HG02759 (cell line): ENCODE data around the gene RGS1.

Source experiments
- ATAC-seq: cut with Tn5 transposase; IDR thresholded peaks from one replicate; pipeline ENCODE4 v1.9.1; 2021; ENCODE audit warnings: mild to moderate bottlenecking, moderate library complexity; ENCODE audit not compliant: unreplicated experiment

The RGS1 gene

DNA sequence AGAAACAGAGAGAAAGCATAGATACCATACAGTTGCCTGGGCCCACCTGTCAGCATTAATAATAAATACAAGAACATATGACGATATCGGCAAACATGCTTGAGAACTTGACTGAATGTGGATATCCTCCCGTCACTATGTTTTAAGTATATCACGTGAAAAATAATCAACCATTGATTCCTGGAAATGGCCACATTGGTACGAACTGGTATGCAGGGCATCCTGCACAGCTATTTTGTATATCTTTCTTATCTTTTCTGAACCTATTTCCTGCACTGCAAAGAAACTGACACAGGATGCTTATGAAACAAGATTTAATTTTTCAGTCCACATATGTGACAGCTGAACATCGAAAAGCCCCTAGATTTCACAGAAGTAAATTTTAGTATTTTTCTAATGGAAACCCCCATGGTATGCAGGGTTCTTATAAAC, 22.8 kb upstream of the RGS1 start:
- ATAC-seq: peak; percentile 27

DNA sequence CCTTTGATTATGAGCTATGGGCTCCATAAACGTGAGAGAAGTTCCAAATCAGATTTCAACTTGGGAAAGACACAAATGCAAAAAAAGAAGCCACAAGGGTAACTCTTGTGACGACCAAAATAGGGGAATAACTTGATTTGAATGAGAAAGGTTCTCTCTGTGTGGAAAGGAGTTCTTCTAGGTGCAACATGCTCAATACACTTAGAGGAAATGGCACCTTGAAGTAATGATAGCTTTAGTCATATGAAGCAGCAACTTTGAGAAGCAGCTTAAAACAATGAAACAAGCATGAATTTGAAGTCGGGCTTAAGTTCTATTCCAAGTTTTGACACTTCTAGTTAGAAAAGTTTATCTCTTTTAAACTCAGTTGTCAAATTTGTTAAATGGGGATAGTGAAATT, 21.8 kb upstream of the RGS1 start:
- ATAC-seq: no peak

GRCh38 chr1:192554904-192555303, 20.7 kb upstream of the RGS1 start:
- ATAC-seq: no peak

- ATAC-seq: no peak
Observed at GRCh38 chr1:192555399-192555798, 20.2 kb upstream of the RGS1 start.

DNA sequence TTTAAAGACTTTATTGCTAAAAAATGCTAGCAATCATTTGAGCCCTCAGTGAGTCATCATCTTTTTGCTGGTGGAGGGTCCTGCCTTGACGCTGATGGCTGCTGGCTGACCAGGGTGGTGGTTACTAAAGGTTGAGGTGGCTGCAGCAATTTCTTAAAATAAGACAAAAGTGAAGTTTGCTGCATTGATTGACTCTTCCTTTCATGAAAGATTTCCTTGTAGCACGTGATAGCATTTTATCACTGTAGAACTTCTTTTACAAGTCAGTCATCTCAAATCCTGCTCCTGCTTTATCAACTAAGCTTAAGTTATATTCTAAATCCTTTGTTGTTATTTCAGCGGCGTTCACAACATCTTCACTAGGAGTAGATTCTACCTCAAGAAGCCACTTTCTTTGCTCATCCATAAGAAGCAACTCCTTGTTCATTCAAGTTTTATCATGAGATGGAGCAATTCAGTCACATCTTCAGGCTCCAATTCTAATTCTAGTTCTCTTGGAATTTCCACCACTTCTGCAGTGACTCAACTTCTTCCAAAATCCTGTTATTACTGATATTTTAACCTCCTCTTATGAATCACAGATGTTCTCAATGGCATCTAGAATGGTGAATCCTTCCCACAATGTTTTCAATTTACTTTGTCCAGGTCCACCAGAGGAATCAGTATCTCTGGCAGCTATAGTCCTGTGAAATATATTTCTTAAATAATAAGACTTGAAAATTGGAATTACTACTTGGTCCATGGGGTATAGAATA, 17.6 kb upstream of the RGS1 start:
- no peak for ATAC-seq

GRCh38 chr1:192559115-192560006, 16.2 kb upstream of the RGS1 start:
- ATAC-seq: peak; percentile 69

DNA sequence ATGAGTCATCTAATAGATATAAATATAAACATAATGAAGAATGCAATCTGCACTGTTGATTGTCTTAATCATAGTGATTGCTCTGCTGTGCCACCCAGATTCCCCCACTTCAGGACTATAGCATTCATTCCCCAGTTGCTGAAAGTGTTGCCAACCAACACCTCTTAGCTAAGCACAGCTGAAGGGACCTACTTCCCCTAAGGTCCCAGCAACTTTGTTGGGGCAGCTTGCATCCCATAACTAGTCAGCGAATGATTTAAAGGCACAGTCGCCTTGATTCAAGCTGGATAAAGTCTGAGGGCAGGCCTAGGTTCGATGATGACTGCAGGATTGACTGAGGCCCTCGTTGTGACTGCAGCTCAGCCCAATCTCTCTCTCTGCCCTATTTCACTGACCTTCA, 14.3 kb upstream of the RGS1 start:
- ATAC-seq: no peak

DNA sequence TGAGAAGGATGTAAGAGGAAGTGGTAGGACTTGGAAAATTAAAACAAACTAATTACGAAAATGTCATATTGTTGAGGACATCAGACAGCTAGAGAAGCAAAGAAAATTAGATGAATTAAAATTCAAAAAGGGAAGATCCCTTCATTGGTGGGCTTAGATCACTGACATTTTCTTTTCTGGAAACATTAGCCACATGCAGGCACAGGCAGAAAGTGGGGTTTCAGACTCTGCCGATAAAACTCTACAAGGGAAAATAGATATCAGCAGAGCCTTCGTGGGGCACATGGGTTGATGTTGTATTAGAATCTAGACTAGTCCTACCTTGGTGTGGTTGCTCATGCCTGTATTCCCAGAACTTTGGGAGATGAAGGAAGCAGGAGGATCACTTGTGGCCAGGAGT, 12.4 kb upstream of the RGS1 start:
- ATAC-seq: no peak

- ATAC-seq: no peak
Observed at GRCh38 chr1:192564099-192564498, 11.5 kb upstream of the RGS1 start.

DNA sequence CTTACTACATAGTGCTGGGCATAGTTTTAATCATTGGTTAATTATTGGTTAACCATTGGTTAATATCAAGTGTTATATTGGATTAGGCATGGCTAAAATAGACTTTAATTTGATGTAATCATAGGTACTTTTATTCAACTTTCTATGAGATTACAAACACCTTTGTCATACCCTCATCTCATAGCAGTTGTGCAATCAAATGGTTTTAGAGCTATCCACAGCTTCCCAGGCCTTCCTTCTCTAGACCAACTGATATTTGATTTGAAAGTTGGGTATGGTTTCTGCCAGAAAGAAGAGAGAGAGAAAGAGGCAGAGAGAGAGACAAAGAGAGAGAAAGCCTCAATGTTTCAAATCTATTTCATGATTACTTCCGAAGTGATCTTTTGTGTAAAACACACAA, 9.6 kb upstream of the RGS1 start:
- ATAC-seq: no peak

DNA sequence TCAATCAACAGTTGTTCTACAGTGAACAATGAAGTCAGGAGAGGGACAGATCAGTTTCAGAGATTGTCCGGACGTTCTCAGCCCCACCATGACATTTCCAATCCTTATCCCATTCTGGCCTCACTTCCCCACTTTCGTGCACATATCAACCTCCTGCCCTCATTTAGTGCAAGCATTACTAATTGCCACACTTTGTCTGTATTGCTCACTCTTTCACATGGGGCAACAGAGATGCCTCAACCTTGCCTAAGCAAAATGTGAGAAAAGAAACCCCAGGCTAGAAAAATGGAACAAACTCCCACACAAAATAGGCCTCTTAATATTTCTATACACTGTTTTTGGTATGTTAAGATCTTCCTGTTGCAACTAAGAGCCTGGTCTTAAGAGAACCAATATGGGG, 8.9 kb upstream of the RGS1 start:
- no peak for ATAC-seq

DNA sequence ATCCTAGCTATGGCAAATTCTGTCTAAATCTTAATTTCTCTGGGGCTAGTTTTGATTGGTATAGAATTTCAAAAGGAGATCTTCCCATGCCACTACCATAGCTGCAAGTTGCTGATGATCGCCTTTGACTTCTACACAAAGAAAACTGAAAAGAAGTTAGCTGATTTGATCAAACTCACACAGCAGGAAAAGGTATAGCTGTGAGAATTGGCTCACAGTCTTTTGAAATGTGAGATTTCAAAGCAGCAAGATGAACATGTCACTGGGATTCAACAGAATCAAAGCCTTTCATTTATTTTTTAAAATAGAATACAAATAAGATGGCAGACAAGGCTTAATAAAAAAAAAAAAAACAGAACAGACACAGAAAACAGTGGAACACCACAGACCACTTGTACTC, 7.5 kb upstream of the RGS1 start:
- no peak for ATAC-seq

DNA sequence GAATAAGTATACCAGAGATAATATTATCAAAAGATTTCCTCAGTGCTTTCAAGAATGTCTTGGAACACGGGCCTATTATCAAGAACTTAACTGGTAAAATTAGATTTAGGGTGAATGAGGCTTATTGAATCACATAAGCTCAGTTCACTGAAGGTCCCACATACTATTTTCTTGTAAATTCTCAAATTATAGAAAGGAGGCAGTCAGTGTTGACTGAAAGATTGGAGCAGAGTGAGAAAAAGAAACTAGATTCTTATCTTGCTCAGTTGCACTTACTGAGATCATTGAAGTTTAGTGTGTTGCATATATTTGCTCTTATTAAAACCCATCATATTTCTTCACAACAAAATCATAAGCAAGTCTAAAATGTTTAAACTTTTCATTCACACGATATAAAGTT, 3.9 kb upstream of the RGS1 start:
- ATAC-seq: no peak

- no peak for ATAC-seq
Observed at GRCh38 chr1:192573499-192573898, 2.1 kb upstream of the RGS1 start.

DNA sequence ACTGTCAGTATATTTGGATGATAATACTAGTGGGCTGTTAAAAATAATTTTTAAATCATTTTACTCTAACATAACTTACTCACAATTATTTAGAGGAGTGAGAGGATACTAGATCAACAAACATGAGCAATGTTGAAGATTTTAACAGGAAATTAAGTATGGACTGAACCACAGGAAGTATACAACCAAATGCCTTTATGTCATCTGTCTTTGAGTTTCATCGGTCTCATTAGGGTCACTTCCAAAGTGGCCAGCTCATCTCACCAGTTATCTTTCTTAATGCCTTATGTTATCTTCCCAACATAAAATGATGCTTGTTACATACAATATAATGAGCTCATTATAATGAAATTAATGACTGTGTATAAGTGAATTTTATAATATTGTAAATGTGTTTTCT, 1.5 kb upstream of the RGS1 start:
- ATAC-seq: no peak

GRCh38 chr1:192576190-192577144, 894 bp downstream of the RGS1 start:
- no peak for ATAC-seq

- no peak for ATAC-seq
Observed at GRCh38 chr1:192577145-192578140, 1.9 kb downstream of the RGS1 start.

DNA sequence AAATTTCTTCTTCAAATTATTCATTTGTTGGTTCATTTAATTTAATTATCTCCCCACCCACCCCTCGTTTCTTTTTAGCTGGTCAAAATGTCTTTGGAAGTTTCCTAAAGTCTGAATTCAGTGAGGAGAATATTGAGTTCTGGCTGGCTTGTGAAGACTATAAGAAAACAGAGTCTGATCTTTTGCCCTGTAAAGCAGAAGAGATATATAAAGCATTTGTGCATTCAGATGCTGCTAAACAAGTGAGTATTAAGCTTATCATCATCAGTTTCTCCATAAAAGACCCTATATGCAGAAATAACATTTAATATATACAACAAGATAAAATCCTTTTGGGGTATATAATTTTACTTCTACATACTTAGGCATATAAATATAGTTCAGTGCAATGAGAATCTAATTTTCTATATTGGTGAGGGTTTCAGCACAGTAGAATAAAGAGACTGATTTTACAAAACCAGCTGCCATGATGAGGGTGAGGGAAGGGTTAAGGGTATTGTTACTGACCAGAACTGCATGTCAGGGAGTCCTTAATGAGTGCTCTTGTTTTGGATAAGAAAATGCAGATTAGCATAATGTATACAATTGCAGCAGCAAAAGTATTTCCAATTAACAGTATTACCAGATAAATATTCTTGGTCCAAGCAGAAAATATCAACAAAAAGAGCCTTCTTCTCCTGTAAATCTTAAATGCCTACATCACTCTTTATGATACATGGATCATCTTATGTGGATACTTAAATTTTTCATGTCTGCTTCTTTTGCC, 2.8 kb downstream of the RGS1 start:
- no peak for ATAC-seq
